Endodermal cell (in vitro differentiated cells): ENCODE measurements around the gene CD300LG. TPM values are rescaled to one million over a fixed set of nuclear protein-coding genes. Genes with fewer than 3 reads are reported as not detected.

Experiments used
- DNase-seq: peaks from one replicate; pipeline ENCODE4 v3.0.0-alpha.2; 2017
- H3K27ac ChIP-seq: 2 replicates; pipeline ENCODE4 v1.5.1; 2013; ENCODE audit warnings: mild to moderate bottlenecking, low read depth, low read length, moderate library complexity
- H3K27me3 ChIP-seq: 2 replicates; pipeline ENCODE4 v1.6.1; 2013; ENCODE audit warnings: mild to moderate bottlenecking, low read length, moderate library complexity; ENCODE audit not compliant: insufficient read depth, control insufficient read depth, poor library complexity, severe bottlenecking
- H3K36me3 ChIP-seq: 2 replicates; pipeline ENCODE4 v1.7.0; 2013; ENCODE audit warnings: mild to moderate bottlenecking, low read length, moderate library complexity; ENCODE audit not compliant: control insufficient read depth, insufficient read depth
- H3K4me1 ChIP-seq: one replicate; pipeline ENCODE4 v1.7.0; 2013; ENCODE audit warnings: low read length; ENCODE audit not compliant: control insufficient read depth, insufficient read depth
- H3K4me3 ChIP-seq: 2 replicates; pipeline ENCODE4 v1.5.1; 2013; ENCODE audit warnings: mild to moderate bottlenecking, low read length, moderate library complexity
- H3K9ac ChIP-seq: 2 replicates; pipeline ENCODE4 v1.6.1; 2013; ENCODE audit warnings: mild to moderate bottlenecking, low read length, moderate library complexity; ENCODE audit not compliant: poor library complexity, severe bottlenecking; ENCODE audit errors: extremely low read depth
- H3K9me3 ChIP-seq: 2 replicates; pipeline ENCODE4 v1.6.1; 2013; ENCODE audit warnings: mild to moderate bottlenecking, low read length, moderate library complexity; ENCODE audit not compliant: control insufficient read depth
- H3K27ac Mint-ChIP-seq: 2 replicates; pipeline ENCODE4 v1.8.0; 2020; ENCODE audit warnings: mixed read lengths
- H3K27me3 Mint-ChIP-seq: 2 replicates; pipeline ENCODE4 v1.8.0; 2021; ENCODE audit warnings: mild to moderate bottlenecking, mixed read lengths; ENCODE audit not compliant: insufficient read depth
- H3K36me3 Mint-ChIP-seq: 2 replicates; pipeline ENCODE4 v1.8.0; 2020; ENCODE audit warnings: low read depth, mixed read lengths
- H3K4me1 Mint-ChIP-seq: 2 replicates; pipeline ENCODE4 v1.8.0; 2020; ENCODE audit warnings: mixed read lengths
- H3K4me3 Mint-ChIP-seq: 2 replicates; pipeline ENCODE4 v1.8.0; 2020; ENCODE audit warnings: mild to moderate bottlenecking, moderate library complexity, mixed read lengths
- H3K9me3 Mint-ChIP-seq: 2 replicates; pipeline ENCODE4 v1.8.0; 2020; ENCODE audit warnings: mild to moderate bottlenecking, mixed read lengths
- WGBS, 2 experiments: methylation state at CpG; one replicate each; pipeline versions ENCODE4 v1.1.5 to v1.1.7; 2013; ENCODE audit warnings: missing lambda C conversion rate in 2 of 2, mixed read lengths in 1 of 2; ENCODE audit not compliant: insufficient coverage in 1 of 2, insufficient read length in 1 of 2; 5-methylcytosine and 5-hydroxymethylcytosine counted together
- total RNA-seq, 2 donors: library from RNA; stranded (reverse); fragmentation: NEBNext Ultra II Directional in 1 of 2; extraction: Animal tissue kit (Norgen Biotek cat#: 25700) in 1 of 2; gene quantifications; 2 replicates in 1 of 2; 3 replicates in 1 of 2; pipeline ENCODE4 v1.2.1, GENCODE V29; 2021
- TF ChIP-seq, protein P1 (sequence below): fragments of 200-600 bp; sonication (generic); conservative IDR thresholded peaks from 2 replicates; pipeline ENCODE4 v1.5.0; 2021; ENCODE audit warnings: antibody characterized with exemption, mild to moderate bottlenecking

Gene CD300LG
- total RNA-seq, 2 donors from 2014 or later = not detected

DNA sequence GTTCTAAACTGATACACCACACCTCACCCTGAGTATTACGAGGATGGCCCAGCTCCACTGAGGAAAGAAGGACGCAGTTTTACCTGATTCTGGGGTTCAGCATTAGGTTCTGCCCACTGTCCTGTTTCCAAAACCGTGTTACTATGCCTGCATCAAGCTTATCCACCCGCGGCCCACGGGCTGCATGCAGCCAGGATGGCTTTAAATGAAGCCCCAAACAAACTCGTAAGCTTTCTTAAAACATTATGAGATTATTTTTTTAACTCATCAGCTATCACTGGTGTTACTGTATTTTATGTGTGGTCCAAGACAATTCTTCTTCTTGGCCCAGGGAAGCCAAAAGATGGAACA, 4.0 kb upstream of the CD300LG start:
- Mint-ChIP-seq H3K9me3 (no peaks in the 10 kb centered on the region), H3K4me1 (no peaks in the 10 kb centered on the region), H3K4me3 (no peak overlapping the region), H3K27ac (no peak overlapping the region), H3K27me3 (peaks cover 10% of the 10 kb centered on the region), H3K36me3 (no peaks in the 10 kb centered on the region)
- Histone ChIP-seq H3K27ac (no peak overlapping the region), H3K36me3 (no peaks in the 10 kb centered on the region), H3K9me3 (no peaks in the 10 kb centered on the region), H3K9ac (no peak overlapping the region), H3K4me3 (no peak overlapping the region), H3K27me3 (no peaks in the 10 kb centered on the region), H3K4me1 (no peaks in the 10 kb centered on the region)
- no peak for DNase-seq
- TF ChIP-seq, protein P1, sequence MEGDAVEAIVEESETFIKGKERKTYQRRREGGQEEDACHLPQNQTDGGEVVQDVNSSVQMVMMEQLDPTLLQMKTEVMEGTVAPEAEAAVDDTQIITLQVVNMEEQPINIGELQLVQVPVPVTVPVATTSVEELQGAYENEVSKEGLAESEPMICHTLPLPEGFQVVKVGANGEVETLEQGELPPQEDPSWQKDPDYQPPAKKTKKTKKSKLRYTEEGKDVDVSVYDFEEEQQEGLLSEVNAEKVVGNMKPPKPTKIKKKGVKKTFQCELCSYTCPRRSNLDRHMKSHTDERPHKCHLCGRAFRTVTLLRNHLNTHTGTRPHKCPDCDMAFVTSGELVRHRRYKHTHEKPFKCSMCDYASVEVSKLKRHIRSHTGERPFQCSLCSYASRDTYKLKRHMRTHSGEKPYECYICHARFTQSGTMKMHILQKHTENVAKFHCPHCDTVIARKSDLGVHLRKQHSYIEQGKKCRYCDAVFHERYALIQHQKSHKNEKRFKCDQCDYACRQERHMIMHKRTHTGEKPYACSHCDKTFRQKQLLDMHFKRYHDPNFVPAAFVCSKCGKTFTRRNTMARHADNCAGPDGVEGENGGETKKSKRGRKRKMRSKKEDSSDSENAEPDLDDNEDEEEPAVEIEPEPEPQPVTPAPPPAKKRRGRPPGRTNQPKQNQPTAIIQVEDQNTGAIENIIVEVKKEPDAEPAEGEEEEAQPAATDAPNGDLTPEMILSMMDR = no peak
- 78 to 86% methylated on average over 3 to 7 of the region's 7 CpGs for WGBS, 2 experiments

DNA sequence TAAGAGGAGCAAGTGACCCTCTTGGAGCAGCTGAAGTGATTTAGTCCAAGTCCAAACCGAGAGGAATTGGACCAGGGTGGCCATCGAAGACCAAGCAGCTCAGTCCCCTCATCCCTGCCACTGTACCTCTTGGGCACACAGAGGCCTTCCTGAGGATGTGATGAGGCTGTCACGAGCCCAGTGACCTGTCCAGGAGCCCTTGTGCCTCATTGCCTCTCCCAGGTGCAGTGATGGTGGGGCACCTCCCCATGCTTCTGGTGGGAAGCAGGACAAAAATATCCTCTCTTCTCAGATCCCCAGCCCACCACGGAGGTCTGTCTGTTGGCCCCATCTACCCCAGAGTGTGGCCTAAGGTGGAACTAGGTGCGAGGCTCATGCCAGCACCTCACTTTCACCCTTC, 2.7 kb upstream of the CD300LG start:
- peaks cover 21% of the 10 kb centered on the region for H3K27me3 Mint-ChIP-seq
- H3K9me3 Mint-ChIP-seq = no peaks in the 10 kb centered on the region
- TF ChIP-seq, protein P1 = no peak
- no peak overlapping the region for H3K27ac Mint-ChIP-seq
- H3K9me3 ChIP-seq = no peaks in the 10 kb centered on the region
- H3K27ac ChIP-seq = no peak overlapping the region
- 86 to 93% methylated on average over 4 to 5 of the region's 5 CpGs for WGBS, 2 experiments
- H3K4me3 ChIP-seq = no peak overlapping the region
- H3K4me3 Mint-ChIP-seq = no peak overlapping the region
- H3K4me1 Mint-ChIP-seq = no peaks in the 10 kb centered on the region
- H3K4me1 ChIP-seq = no peaks in the 10 kb centered on the region
- H3K36me3 ChIP-seq = no peaks in the 10 kb centered on the region
- DNase-seq = no peak
- H3K9ac ChIP-seq = no peak overlapping the region
- no peaks in the 10 kb centered on the region for H3K36me3 Mint-ChIP-seq
- no peaks in the 10 kb centered on the region for H3K27me3 ChIP-seq

DNA sequence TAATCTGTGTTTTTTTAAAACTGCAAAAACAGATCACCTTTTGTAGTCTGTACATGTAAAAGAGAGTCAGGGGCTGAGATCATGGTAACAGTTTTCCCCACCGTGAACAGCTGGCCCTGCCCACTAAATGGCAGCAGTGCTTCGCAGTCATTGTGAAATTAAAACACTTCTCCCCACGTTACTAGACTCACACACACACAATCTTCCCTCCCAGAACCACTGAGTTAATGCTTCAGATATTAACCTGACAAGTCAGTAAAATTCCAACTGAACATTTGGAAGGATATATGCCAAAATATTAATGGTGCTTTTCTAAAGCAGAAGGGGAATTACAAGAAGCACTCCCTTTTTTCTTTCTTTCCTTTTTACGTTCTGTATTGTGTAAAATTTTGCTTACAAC, 1.2 kb upstream of the CD300LG start:
- Mint-ChIP-seq H3K9me3 (no peaks in the 10 kb centered on the region), H3K4me3 (no peak overlapping the region), H3K27ac (no peak overlapping the region), H3K27me3 (peaks cover 17% of the 10 kb centered on the region), H3K36me3 (no peaks in the 10 kb centered on the region), H3K4me1 (no peaks in the 10 kb centered on the region)
- H3K9ac ChIP-seq = no peak overlapping the region
- H3K36me3 ChIP-seq = no peaks in the 10 kb centered on the region
- WGBS, 2 experiments = 85 to 100% methylated on average over 3 to 4 of the region's 4 CpGs
- TF ChIP-seq, protein P1 = no peak
- no peaks in the 10 kb centered on the region for H3K4me1 ChIP-seq
- H3K27ac ChIP-seq = no peak overlapping the region
- no peaks in the 10 kb centered on the region for H3K9me3 ChIP-seq
- no peak overlapping the region for H3K4me3 ChIP-seq
- no peak for DNase-seq
- no peaks in the 10 kb centered on the region for H3K27me3 ChIP-seq
